ENCODE data around the gene FOXP1.

FOXP1 gene

DNA sequence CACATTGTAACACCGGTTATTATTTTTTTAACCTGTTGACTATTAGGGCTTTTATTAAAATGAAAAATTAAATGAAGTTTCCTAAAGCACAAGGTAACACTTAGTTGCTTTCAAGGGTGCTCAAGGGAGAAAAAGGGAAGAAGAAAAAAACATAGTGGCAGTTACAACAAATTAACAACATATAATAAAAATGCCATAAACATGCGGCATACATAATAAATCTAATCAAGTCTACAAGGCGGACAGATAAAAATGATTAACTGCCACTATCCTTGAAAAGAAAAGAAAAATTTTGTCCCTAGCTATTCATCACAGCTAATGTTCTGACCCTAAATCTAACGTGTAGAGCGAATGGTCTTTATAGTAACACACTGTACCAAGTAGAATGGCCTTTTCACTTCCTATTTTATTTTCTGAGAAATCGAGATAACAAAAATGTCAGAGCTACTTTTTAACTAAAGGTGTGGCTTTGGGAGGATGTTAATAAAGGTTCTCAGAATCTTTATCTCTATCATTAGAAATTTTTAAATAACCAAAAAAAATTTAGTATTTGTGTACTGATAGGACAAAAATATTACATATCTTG is 194.9 kb downstream of the FOXP1 start:
- Histone ChIP-seq H3K4me1 (ENCODE audit: control insufficient read depth, insufficient read depth, low read length) (peaks cover 25% of the 10 kb centered on the region), H3K27me3 (ENCODE audit: control insufficient read depth, insufficient read depth, low read length) (no peaks in the 10 kb centered on the region), H3K9me3 (ENCODE audit: control insufficient read depth, low read length) (no peaks in the 10 kb centered on the region), H3K4me3 (ENCODE audit: low read length) (no peak overlapping the region), H3K9ac (ENCODE audit: low read length) (no peak overlapping the region), H3K36me3 (ENCODE audit: control insufficient read depth, insufficient read depth, low read length) (no peaks in the 10 kb centered on the region)

DNA sequence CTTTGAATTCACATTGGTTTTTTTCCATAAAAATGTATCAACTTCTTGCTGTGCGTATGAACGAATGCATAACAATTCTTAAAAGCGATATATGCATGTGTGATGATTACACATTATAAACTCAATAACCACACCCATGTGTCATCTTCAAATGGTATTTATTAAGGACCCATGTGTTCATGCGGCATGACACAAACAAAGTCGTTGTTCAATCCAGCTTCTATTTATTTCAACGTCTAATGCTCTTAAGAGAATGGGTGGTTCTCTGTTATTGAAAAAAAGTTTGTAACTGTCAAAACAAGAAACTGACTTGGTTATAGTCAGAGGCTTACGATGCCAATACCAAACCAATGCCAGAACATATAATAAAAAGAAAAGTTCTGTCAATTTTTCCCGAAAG is 195.9 kb downstream of the FOXP1 start:
- H3K36me3 ChIP-seq (ENCODE audit: control insufficient read depth, insufficient read depth, low read length), result no peaks in the 10 kb centered on the region
- H3K9me3 ChIP-seq (ENCODE audit: control insufficient read depth, low read length), result no peaks in the 10 kb centered on the region
- no peak overlapping the region for H3K9ac ChIP-seq (ENCODE audit: low read length)
- H3K4me1 ChIP-seq (ENCODE audit: control insufficient read depth, insufficient read depth, low read length), result peaks cover 25% of the 10 kb centered on the region
- H3K4me3 ChIP-seq (ENCODE audit: low read length), result no peak overlapping the region
- H3K27me3 ChIP-seq (ENCODE audit: control insufficient read depth, insufficient read depth, low read length), result no peaks in the 10 kb centered on the region

DNA sequence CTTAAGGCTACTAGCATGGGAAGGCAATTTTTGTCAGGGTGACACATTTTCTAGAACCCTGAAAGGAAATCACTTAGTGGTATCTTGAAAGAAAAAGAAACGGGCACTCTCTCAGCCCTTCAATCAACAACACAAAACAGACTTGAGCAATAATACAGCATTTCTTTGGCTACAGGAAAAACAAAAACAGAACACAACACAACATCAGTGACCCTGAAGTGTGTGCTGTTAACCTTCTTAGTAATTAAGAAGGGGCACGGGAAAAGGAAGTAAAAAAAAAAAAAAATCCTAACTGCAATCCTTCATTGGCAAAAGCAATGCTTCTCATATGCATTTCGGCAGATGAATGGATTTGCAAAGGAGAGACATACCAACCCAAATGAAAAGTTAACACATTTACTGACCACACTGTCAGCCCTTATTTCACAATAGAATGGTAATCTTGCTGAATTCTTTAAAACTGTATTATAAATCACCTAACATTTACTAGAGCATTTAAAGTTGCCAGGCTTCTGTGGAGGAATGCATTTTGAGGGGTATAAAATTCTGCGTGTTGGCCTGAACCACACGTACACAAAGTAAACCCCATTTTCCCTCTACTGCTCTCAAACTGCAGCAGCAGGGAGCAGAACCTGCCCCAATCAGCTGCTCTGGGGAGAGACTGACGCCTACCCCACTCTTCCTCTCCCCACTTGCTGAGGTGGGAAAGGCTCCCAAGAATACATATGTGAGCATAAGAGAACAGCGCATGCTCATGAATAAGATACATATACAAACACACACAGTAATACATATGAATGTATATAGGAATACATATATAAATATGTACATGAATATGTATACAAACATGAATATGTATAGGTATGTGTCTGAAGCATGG is 198.5 kb downstream of the FOXP1 start:
- no peaks in the 10 kb centered on the region for H3K36me3 ChIP-seq (ENCODE audit: control insufficient read depth, insufficient read depth, low read length)
- no peak overlapping the region for H3K4me3 ChIP-seq (ENCODE audit: low read length)
- H3K9ac ChIP-seq (ENCODE audit: low read length), result no peak overlapping the region
- H3K4me1 ChIP-seq (ENCODE audit: control insufficient read depth, insufficient read depth, low read length), result peaks cover 15% of the 10 kb centered on the region
- no peaks in the 10 kb centered on the region for H3K27me3 ChIP-seq (ENCODE audit: control insufficient read depth, insufficient read depth, low read length)
- no peaks in the 10 kb centered on the region for H3K9me3 ChIP-seq (ENCODE audit: control insufficient read depth, low read length)

DNA sequence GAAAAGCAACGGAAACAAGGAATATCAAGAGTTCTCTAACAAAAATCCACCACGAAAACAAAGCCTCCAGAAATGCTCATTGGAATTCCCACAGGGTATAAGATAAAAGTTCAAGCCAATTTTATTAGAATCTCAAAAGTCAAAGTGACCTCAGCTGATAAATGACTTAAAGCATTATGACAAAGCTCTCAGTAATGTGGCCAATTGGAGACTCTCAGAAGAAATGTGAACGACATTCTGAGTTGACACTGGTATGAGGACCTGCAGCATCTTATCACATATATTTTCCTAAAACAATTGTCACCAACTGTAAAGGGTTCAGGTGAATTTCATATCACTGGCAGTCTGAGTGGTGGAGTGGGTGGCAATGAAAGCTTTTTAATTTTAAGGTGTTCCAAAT is 199.1 kb downstream of the FOXP1 start:
- Histone ChIP-seq H3K27me3 (ENCODE audit: control insufficient read depth, insufficient read depth, low read length) (no peaks in the 10 kb centered on the region), H3K36me3 (ENCODE audit: control insufficient read depth, insufficient read depth, low read length) (no peaks in the 10 kb centered on the region), H3K4me3 (ENCODE audit: low read length) (no peak overlapping the region), H3K9ac (ENCODE audit: low read length) (no peak overlapping the region), H3K9me3 (ENCODE audit: control insufficient read depth, low read length) (no peaks in the 10 kb centered on the region), H3K4me1 (ENCODE audit: control insufficient read depth, insufficient read depth, low read length) (peaks cover 12% of the 10 kb centered on the region)

DNA sequence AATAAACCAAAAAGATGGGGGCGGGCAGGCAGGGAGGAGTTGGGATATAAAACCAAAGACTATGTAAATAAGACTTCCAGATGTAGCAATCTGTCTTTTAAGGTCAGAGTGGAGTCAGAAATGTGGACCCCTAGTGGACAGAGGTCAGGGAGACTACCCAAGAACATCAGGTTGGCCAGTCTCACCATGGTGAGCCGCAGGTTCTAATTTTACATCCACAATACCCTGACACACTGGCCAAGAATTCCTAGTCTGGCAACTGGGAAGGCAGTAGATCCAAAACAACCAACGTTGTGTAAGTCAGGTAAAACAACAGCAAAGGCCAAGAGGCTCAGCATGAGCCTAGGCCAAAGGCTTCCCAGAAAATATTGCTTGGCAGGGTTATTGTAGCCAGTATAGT is 203.4 kb downstream of the FOXP1 start:
- Histone ChIP-seq H3K9ac (ENCODE audit: low read length) (no peak overlapping the region), H3K4me3 (ENCODE audit: low read length) (no peak overlapping the region), H3K27me3 (ENCODE audit: control insufficient read depth, insufficient read depth, low read length) (no peaks in the 10 kb centered on the region), H3K36me3 (ENCODE audit: control insufficient read depth, insufficient read depth, low read length) (no peaks in the 10 kb centered on the region), H3K9me3 (ENCODE audit: control insufficient read depth, low read length) (no peaks in the 10 kb centered on the region), H3K4me1 (ENCODE audit: control insufficient read depth, insufficient read depth, low read length) (peaks cover 6% of the 10 kb centered on the region)

DNA sequence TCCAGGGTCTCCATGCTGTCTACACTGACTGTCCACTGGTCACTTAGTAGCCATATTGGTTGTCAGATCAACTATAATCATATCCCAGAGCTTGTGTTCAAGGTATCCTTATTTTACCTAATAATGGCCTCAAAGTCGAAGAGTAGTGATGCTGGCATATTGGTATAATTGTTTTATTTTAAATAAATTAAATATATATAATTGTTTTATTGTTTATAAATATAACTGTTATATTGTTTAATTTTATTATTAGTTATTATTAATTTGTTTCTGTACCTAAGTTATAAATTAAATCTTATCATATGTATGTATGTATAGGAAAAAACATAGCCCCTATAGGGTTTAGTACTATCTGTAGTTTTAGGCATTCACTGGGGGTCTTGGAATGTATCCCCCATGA is 205.0 kb downstream of the FOXP1 start:
- Histone ChIP-seq H3K9ac (ENCODE audit: low read length) (no peak overlapping the region), H3K36me3 (ENCODE audit: control insufficient read depth, insufficient read depth, low read length) (no peaks in the 10 kb centered on the region), H3K4me1 (ENCODE audit: control insufficient read depth, insufficient read depth, low read length) (peaks cover 1% of the 10 kb centered on the region), H3K4me3 (ENCODE audit: low read length) (no peak overlapping the region), H3K9me3 (ENCODE audit: control insufficient read depth, low read length) (no peaks in the 10 kb centered on the region), H3K27me3 (ENCODE audit: control insufficient read depth, insufficient read depth, low read length) (no peaks in the 10 kb centered on the region)

DNA sequence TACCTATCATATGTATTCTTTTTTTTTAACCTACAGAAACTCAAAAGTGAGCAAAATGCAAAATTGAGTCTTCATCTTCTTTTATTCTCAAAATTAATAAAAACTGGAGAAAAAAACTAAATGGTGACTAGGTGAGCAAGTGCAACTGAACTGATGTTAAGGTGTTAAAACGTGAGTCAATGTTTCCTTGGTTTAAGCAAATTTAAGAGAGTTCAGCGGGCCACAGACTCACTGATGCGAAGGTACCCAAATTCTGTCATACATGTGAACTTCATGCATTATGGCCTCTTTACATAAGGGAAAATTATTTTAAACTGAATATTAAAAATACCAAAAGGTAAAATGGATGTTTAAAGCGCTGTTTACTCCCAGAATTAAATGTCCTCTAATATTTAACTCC is 206.6 kb downstream of the FOXP1 start:
- no peaks in the 10 kb centered on the region for H3K27me3 ChIP-seq (ENCODE audit: control insufficient read depth, insufficient read depth, low read length)
- no peaks in the 10 kb centered on the region for H3K9me3 ChIP-seq (ENCODE audit: control insufficient read depth, low read length)
- H3K36me3 ChIP-seq (ENCODE audit: control insufficient read depth, insufficient read depth, low read length), result no peaks in the 10 kb centered on the region
- no peak overlapping the region for H3K4me3 ChIP-seq (ENCODE audit: low read length)
- no peak overlapping the region for H3K9ac ChIP-seq (ENCODE audit: low read length)
- H3K4me1 ChIP-seq (ENCODE audit: control insufficient read depth, insufficient read depth, low read length), result peaks cover 17% of the 10 kb centered on the region

DNA sequence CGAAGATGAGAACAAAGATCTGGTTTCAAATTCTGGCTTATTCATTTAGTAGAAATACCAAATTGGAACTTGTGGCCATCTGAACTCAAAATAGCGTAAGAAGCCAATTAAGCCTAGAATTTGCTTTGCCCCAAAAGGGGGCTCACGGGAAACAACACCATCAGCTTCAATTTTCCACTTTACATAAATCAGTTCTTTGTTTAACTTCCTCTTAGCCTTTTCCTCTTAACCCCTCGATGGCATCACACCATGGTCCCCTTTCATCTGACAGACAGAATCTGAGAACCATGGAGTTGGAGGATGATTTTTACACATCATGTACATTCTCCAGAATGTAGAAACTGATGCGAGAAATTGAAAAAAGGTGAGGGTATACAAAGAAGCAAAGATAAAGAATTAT is 207.0 kb downstream of the FOXP1 start:
- H3K9ac ChIP-seq (ENCODE audit: low read length), result no peak overlapping the region
- no peak overlapping the region for H3K4me3 ChIP-seq (ENCODE audit: low read length)
- H3K36me3 ChIP-seq (ENCODE audit: control insufficient read depth, insufficient read depth, low read length), result no peaks in the 10 kb centered on the region
- H3K9me3 ChIP-seq (ENCODE audit: control insufficient read depth, low read length), result no peaks in the 10 kb centered on the region
- no peaks in the 10 kb centered on the region for H3K27me3 ChIP-seq (ENCODE audit: control insufficient read depth, insufficient read depth, low read length)
- H3K4me1 ChIP-seq (ENCODE audit: control insufficient read depth, insufficient read depth, low read length), result peaks cover 17% of the 10 kb centered on the region

DNA sequence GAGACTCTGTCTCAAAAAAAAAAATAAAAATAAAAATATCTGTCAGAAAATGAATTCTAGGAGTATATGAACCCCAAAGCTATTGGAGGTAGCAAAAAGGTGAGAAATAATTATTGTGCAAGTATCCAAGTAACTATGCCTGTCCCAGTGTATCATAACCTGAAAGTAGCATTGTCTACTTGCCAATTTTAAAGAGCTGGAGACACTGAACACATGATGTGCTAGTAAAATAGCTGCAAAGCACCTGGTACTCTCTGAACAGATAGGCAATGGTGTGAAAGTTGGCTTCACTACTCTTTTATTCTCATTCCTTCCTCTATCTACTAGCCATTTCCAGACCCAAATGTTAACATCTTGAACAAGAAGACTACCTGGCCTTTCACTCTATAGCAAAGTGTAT is 208.9 kb downstream of the FOXP1 start:
- Histone ChIP-seq H3K36me3 (ENCODE audit: control insufficient read depth, insufficient read depth, low read length) (no peaks in the 10 kb centered on the region), H3K27me3 (ENCODE audit: control insufficient read depth, insufficient read depth, low read length) (no peaks in the 10 kb centered on the region)

DNA sequence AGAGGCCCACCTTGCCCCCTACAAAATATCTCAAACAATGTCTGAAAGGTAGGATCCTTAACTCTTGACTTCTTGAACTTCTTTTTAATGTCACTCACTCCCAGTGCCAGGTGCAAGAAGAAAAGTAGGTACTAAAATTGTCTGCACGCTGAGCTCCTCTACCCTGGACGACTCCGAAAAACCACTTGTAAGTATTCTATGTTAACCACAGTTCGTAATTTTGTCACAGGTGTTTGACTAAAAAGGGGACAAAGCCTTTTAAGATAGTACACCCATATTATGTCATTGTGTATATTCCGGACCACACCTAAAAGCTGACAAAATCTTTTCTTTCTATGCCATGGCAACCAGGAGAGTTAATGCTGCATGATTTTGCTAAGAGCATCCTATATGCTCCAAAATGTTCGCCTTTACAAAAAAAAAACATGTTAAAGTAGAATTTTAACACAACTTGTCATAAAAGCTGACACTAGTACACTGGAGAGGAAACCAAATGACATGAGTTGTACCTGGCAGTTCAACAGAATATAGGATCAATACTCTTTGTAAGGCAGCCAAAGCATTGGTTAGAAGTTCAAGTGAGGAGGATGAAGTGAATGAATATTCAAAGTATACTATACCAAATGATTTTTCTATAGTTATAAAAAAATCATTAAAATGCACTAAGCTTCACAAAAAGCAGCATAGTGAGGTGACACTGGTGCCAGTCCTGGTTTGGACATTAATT is 210.5 kb downstream of the FOXP1 start:
- no peak overlapping the region for H3K4me3 ChIP-seq (ENCODE audit: low read length)
- no peak overlapping the region for H3K9ac ChIP-seq (ENCODE audit: low read length)
- no peaks in the 10 kb centered on the region for H3K27me3 ChIP-seq (ENCODE audit: control insufficient read depth, insufficient read depth, low read length)
- H3K4me1 ChIP-seq (ENCODE audit: control insufficient read depth, insufficient read depth, low read length), result peaks cover 17% of the 10 kb centered on the region
- no peaks in the 10 kb centered on the region for H3K9me3 ChIP-seq (ENCODE audit: control insufficient read depth, low read length)
- no peaks in the 10 kb centered on the region for H3K36me3 ChIP-seq (ENCODE audit: control insufficient read depth, insufficient read depth, low read length)

More for the DNA sequence above, 208.9 kb downstream of the FOXP1 start:
- Histone ChIP-seq H3K9me3 (ENCODE audit: control insufficient read depth, low read length) (no peaks in the 10 kb centered on the region), H3K9ac (ENCODE audit: low read length) (no peak overlapping the region), H3K4me3 (ENCODE audit: low read length) (no peak overlapping the region), H3K4me1 (ENCODE audit: control insufficient read depth, insufficient read depth, low read length) (peaks cover 17% of the 10 kb centered on the region)

DNA sequence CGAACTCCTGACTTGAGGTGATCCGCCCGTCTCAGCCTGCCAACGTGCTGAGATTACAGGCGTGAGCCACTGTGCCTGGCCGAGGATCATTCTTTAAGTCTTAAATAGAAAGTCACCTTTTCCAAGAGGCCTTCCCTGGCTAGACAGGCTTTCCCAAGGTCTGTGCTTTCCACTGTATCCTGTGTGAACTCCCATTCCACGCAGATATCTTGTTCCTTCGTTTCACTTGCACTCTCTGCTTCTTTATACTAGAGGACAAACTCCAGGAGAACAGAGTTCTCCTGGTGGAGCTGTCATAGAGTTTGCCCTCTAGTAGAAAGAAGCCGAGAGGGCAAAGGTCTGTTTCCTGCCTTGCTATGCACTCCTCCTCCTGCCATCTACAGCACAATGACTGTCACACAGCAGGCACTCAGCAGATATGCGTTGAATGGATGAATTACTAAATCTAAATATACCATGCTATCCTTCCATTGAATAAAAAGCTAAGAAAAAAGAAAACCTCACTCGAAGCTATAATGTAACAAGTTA is 211.2 kb downstream of the FOXP1 start:
- Histone ChIP-seq H3K27me3 (ENCODE audit: control insufficient read depth, insufficient read depth, low read length) (no peaks in the 10 kb centered on the region), H3K36me3 (ENCODE audit: control insufficient read depth, insufficient read depth, low read length) (no peaks in the 10 kb centered on the region), H3K9me3 (ENCODE audit: control insufficient read depth, low read length) (no peaks in the 10 kb centered on the region), H3K4me1 (ENCODE audit: control insufficient read depth, insufficient read depth, low read length) (peaks cover 17% of the 10 kb centered on the region), H3K4me3 (ENCODE audit: low read length) (no peak overlapping the region), H3K9ac (ENCODE audit: low read length) (no peak overlapping the region)

DNA sequence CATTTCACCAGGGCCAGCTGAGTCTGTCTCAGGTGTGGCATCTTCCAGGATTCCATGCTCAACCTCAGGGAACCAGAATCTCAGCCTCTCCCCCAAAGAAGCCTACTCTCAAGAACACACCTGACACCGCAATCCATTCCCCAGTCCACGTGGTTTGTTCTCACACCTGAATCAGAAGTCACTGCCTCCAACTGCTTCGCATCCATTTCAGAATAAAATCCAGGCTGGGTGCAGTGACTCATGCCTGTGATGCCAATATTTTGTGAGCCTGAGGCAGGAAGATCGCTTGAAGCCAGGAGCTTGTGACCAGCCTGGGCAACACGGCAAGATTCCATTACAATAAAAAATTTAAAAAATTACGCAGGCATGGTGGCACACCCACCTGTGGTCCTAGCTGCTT is 212.2 kb downstream of the FOXP1 start:
- Histone ChIP-seq H3K4me3 (ENCODE audit: low read length) (no peak overlapping the region), H3K9ac (ENCODE audit: low read length) (no peak overlapping the region), H3K27me3 (ENCODE audit: control insufficient read depth, insufficient read depth, low read length) (no peaks in the 10 kb centered on the region), H3K36me3 (ENCODE audit: control insufficient read depth, insufficient read depth, low read length) (no peaks in the 10 kb centered on the region), H3K4me1 (ENCODE audit: control insufficient read depth, insufficient read depth, low read length) (peaks cover 17% of the 10 kb centered on the region), H3K9me3 (ENCODE audit: control insufficient read depth, low read length) (no peaks in the 10 kb centered on the region)
